ENCODE data around the gene CERS6.

CERS6 gene

DNA sequence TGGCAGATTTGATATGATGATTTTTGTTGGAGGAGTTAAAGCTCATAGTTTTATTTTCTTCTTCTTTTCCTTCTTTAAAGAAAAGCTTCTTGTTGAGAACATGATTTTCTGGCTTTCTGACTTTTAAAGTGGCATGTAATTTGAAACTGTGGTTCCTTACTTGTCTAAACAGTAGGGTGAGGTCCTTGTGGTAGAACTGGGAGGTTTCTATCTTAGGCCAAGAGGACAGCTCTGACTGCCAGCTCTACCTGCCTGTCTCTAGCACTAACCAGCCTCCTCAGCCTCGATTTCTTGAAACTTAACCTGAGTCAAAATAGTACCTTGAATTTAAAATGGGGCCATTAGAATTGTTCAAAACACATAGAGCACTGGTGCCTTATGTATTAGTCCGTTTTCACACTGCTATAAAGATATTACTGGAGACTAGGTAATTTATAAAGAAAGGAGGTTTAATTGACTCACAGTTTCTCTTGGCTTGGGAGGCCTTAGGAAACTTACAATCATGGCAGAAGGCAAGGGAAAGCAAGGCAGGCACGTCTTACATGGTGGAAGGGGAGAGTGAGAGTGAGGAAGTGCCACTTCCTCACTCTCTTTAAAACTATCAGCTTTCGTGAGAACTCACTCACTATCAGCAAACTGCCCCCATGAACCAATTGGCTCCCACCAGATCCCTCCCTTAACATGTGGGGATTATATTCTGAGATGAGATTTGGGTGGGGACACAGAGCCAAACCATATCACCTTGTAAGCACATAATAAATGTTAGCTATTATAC, 119.0 kb downstream of the CERS6 start:
- no peak for DNase-seq

DNA sequence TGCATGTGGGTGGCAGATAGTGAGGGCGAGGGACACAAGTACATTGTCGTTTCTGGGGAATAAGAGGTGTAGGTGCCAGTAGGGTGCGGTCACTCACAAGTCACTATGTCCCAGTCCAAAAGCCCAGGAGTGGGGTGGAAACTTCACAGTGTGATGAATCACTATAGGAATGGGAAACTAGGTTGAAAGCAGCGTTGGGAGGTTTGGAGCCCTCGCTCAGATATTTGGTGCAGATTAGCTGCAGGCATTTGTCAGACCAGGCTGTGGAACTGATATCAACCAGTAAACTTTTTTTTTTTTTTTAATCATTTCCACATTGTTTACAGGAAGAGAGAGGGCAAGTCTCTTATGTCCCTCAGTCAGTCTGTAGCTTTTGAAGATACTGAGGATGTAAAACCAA, 121.8 kb downstream of the CERS6 start:
- no peak for DNase-seq

DNA sequence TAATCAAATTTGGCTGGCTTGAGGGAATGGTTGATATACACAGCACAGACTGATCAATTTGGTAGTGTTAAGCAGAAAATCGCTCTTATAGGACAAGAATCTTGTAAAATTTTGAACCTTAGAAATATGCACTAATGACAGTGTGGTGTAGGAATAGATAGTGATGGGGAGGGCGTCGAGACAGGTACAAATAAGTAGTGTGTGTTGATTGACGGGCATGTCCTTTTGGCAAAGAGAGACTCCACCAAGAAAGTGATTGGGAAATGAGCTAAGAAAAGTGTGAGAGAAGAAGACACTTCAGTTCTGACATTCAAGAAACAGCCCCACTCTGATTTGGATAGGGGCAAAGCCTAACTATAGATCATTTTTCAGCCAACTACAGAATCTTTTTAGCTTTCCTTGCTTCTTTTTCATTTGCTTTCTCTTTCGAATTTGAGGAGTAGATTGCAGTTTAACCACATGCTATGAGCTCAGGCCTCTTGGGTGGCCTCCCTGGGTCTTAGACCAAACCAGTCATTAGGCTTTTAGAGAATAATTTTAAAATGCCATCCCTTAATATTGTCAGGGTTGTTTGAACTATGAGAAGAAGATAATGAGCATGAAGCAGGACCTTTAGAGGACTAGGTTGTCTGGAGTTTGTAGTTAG, 127.1 kb downstream of the CERS6 start:
- peak; percentile 57 for DNase-seq

DNA sequence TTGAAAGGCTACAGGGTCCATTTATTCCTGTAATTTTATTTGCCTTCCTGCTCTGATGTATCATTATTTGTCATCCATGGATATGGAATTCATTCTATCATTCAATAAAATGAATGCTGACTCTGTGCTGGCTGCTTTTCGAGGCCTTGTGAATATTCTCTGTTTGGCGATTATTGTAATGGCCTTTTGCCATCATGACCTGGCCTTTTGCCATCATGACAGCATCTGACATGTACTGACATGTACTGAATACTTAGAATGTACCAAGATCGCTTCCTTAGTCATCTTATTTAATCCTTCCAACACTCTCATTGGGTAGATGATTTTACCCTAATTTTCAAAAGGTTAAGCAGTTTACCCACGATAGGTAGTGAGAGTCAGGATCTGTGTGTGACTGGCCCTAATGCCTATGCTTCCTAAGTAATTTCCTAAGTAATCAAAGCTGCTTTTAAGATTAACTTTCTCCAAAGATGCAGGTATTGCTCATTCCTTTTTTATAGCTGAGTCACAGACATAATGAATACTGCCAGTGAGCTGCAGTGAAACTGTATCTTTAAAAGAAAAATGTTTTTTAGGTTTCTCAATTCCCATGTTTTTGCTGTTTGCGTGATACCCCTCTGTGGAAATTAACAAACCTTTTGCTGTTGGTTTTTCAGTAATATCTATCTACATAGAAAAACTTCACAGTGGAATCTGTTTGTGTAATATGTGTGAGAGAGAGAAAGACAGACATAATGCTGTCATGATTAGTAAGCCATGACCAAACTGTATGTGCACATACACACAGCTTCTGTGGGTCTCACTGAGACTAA, 127.8 kb downstream of the CERS6 start:
- DNase-seq = peak; percentile 65

DNA sequence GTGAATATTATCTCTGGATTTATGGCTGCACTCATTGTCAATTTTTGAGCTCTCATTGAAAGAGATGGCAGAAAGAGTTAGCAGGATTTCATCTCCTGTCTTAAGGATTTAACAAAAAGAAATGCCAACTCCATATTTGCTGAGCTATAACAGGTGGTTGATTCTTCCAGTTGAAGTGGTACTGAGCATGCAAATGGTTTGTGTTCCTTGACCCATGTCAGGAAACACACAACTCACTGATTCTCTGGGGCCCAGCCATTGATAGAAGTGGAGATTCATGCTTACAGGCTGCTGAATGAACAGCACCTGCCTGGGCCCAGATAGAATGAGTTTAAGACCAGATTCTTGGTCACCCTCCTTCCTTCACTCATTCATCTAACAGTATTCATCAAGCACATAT, 128.8 kb downstream of the CERS6 start:
- peak; percentile 52 for DNase-seq

DNA sequence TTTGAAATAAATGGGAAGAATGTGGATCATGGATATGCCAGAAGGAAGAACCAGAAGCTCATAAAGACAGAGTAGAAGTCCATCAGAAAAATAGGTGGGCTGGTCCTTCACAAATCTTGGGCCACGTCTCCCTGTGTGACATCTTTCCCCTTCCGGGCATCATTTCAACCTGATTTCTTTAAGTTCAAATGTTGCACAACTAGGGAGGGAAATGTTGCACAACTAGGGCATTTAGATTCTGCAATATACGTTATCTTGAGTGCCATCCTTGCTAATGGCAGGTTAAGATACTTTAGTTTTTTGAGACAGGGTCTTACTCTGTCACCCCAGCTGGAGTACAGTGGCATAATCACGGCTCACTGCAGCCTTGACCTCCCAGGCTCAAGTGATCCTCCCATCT, 129.6 kb downstream of the CERS6 start:
- no peak for DNase-seq

DNA sequence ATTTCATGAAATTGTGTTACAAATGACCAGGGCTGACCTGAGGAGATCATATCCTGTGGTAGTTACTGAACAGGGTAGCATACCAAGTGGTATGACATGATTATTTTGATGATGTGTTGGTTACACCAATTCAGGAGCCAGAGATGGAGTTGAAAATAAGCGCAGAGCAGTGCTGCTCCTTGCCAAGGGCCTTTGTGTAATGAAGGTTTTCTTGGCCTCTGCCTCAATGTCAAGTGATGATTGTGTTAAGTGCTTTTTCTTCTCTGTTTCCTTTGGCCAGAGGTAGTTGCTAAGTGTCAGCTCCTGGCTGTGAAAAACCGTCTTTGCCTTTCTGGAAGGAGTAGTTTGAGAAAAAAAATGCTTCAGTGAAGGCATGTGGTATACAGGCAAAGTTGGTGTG, 131.2 kb downstream of the CERS6 start:
- no peak for DNase-seq

DNA sequence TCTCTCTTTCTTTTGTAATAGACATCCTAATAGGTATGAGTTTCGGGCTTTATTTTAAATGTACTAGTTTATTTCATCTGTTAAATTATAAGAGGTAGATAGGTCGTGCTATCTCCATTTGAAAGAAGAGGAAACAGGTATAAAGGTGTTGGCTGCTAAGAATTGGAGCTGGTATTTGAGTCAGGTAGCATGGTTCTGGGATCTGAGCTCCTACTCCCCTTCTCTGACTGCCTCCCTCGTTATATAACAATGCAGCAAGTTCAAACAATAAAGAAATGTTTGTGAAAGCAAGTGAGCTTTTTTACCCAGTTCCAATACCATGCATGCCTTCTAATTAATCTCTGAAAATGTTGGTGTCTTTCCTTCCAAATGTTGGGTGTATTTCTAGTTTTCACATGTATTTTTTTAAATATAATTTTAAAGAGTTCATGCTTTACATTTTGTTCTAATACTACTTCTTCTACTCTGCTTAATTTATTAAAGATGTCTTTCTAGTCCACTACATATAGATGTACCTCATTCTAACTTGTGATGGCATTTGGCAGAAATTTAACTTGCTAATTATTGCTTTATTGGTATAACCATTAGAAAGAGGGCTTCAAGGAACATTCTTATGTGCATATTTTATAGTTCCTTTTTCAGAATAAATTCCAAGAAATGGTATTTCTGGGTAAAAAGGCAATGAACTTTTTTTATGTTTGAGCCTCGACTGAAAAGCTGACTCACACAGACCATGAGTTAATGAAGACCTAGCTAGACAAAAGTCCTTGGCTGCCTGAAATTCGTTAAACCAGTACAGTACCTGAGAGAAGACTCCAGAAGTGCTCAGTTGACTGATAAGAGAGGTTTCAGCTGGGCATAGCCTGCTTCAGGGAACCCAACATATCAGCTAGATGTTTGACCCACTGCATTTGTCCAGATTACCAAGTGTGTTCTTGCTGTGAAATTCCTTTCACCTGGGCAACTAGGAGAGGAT, 133.5 kb downstream of the CERS6 start:
- no peak for DNase-seq

DNA sequence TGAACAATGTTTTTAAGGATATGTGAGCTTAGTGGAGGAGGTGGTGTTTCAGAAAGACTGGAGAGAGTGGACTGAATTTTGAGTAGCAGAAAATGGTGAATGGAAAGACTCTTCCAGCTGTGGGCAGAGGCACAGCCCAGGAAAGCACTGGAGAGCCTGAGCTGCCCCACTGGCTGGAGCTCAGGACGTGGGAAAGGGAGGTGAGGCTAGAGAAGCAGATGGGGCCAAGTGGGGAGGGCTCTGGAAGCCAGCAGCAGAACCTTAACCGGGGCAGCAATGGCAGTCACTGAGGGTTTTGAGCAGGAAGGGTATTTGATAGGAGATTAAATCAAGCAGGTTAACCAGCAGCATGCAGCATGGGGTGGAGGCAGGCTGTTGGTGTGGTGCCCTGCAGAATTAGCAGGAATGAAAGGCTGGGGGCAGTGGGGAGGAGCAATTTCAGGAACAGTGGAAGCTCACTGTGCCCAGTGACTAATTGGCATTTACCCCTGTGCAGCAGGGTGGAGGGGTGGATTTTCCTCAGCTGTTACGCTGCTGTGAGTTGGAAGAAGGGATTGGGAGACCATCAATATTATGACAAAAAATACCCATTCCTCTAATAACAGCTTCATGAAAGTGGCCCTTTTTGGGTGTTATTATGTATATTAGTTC, 136.2 kb downstream of the CERS6 start:
- DNase-seq = peak; percentile 65

DNA sequence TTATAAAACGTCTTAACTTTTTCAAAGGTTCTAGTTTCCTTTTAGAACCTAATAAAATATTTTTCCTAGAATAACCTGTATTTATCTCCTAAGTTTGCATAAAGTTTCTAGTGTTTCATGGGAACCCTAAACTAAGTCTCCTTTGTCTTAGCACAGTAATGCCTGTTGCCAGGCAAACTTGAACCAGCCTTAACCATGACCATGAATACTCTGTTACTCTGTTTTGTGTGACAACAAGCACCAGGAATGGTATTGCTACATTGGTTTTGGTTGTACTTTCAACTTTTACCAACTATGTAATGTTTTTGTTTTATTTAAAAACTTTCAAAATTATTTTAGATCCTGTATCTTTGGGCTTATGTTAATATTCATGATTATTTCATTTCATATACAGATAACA, 137.6 kb downstream of the CERS6 start:
- no peak for DNase-seq

DNA sequence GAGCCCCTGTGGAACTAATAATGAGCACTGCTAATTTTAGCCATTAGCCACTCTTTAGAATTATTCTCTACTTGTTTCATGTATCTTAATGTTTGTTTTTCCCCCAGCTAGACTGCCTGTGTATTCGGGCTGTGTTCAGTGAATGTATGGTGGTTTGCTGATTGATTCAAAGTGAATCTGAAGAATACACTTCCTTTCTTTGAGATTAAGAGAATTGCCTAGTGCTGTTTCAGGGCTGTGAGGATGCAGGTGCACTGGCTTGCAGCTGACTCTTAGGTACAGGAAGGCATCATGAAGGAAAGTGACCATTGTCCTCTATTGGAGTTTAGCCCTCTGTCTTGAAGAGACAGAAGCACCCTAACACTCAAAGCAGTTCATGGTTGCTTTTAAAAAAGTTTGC, 138.7 kb downstream of the CERS6 start:
- no peak for DNase-seq

DNA sequence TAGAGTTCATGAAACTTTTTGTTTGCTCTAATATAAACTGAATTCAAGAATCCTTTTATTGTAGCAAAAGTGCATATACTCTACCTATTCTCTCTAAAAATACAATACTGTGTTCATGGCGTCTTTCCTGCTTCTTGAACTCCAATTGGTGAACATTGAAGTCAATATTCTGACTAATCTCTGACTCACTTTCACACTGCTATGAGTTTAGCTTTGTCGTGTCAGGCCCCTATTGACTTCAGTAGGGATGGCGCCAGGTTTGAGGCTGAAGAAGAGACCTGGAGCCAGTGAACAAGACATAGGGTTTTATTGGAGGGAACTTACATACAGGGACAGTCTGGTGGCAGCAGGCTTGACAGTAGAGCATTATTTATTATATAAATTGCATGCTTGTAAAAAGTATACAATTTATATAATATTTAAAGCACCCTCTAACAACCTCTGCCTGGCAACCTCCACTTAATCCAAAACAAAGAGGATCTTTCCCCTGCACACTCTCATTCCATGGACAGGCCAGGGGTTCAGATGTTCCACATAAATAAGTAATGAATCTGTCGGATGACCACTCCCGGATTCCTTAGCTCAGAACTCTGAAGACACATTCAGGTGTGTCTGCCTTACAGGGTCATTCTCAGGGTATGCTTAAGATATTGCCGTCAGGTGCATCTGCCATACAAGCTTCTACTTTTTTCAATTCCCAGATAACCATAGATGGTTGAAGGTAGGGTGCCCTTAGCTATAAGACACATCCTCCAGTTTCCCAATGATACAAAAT, 141.0 kb downstream of the CERS6 start:
- DNase-seq = no peak

DNA sequence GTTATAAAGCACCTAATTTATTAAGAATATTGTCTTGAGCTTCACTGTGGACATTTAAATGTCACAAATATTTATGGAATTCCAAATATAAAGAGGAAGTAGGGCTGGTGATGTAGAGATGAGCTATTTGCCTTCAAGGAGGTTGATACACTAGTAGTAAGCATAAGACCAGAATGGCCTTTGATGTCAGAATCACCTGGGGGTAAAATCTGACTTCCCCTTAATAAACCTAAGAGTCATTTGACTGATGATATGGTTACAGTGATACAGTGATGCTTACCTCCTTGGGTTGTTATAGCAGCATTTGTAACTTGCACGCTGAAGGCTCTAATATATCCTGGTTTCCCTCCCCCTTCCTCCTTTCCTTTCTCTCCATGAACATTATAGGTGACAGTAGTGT, 143.7 kb downstream of the CERS6 start:
- no peak for DNase-seq

DNA sequence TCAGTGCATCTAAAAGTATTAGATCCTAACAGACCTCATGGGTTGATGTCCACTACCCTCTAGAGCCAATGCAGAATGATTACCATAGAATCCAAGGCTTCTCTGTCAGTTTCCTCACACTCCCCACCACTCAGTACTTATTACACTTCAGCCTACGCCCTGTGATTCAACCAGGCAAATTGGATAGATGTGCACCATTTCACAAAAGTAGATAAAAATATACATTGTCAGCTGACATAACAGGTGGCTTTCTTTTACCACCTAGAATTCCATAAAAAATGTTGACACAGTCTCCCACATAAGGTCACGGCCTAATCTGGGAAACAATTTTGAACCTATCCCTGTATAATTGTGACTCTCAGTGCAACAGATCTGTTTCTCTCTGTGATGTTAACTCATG, 144.9 kb downstream of the CERS6 start:
- DNase-seq = no peak

DNA sequence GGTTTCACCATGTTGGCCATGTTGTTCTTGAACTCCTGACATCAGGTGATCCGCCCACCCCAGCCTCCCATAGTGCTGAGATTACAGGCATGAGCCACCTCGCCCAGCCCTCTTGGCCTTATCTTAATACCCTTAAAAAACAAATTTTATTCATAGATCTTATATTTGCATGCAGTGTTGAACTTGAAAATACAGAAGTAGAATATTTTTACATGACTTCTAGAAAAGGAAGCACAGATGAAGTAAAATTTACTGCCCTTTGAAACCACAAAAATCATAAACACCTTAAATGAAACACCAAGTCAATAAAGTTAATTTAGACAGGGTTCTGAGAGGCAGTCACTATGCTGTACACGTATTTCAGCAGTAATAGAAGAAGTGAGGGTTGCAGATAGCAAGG, 145.7 kb downstream of the CERS6 start:
- DNase-seq = no peak

DNA sequence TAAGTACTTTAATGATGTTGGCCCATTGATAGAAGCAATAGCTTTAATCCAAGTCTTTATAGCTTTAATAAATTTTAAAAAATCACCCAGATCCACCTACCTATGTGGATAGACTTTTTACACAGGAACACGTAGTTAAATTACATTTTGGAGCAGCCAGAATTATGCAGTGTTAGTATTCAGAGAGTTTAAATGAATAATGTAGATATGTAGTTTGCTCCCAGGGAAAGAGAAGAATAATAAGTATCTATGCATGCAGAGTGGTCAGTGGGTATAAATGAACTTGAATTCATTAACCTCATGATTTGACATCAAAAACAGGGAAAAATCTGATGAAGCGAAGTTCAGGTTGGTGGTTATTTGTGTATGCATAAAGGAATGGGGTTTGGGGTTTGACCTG, 146.3 kb downstream of the CERS6 start:
- DNase-seq = no peak

DNA sequence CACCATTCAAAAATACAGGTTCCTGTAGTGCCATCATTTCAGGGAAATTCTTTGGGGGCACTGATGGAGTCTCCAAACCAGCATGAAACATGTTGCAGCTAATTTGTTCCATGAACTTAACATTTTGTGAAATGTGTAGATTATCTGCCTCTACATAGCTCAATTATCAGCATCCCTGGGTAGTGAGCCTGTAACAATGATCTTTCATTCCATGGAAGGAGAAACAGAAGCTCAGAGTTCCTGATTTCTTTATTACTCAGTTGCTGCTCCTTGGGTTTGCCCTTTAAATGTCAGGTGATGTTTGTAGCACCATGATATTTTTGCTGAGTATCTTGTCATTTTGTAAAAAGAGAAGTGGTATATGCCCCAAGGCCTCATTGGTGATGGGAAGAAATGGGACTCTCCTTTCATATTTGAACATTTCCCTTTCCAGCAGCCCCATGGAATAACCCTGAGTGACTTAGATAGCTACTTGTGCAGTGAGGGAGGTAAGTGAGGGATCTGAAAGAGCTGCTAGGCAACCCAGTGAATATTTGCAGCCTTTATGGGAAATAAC, 146.9 kb downstream of the CERS6 start:
- DNase-seq = no peak

DNA sequence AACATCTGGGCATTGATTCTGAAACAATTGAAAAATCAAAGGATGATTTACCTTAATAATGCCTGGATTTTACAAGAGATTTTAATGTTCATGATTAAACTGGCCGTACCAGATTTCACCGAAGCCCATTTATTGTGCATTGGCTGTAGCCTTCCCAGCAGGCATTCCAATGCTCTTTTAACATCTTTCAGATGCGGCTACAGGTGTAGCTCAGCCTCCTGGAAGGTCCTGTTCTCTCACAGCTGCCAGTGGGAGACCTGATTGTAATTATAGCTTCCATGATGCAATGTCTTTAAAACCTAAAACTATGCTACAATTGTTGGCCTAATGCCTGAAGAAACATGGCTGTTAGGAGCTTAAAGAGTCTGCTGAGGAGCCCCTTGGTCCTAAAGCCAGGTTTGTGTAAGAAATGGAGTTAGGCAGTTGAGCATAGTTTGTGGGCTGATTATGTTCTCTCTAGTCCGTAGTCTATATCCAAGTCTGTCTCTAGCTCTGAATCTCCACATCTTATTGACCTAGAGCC, 147.4 kb downstream of the CERS6 start:
- DNase-seq = peak; percentile 41

DNA sequence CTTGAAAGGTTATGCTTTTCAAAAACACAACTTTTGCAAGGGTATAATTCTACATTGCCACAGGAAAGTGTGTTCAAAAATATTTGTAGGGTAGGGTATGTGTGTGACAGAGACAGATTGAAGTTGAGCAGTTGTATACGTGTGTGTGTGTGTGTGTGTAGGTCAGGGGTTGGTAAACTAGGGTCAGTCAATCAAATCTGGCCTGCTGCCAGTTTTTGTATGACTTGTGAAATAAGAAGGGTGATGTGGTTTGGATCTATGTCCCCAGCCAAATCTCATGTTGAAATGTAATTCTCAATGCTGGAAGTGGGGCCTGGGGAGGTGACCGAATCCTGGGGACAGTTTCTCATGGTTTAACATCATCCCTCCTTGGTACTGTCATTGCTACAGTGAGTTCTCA, 148.2 kb downstream of the CERS6 start:
- no peak for DNase-seq

DNA sequence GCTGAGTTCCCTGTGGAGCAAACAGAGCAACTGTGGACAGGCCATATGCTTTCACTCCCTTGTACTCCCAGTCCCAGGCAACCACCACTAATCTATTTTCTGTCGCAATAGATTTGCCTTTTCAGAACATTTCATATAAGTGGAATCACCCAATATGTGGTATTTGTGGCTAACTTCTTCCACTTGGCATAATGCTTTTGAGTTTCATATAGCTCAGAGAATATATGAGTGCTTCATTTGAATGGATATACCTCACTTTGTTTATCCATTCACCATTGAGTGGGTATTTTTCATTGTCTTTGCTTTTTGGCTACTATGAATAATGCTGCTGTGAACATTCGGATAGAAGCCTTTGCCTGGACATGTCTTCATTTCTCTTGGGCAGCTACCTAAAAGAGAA, 151.9 kb downstream of the CERS6 start:
- no peak for DNase-seq

DNA sequence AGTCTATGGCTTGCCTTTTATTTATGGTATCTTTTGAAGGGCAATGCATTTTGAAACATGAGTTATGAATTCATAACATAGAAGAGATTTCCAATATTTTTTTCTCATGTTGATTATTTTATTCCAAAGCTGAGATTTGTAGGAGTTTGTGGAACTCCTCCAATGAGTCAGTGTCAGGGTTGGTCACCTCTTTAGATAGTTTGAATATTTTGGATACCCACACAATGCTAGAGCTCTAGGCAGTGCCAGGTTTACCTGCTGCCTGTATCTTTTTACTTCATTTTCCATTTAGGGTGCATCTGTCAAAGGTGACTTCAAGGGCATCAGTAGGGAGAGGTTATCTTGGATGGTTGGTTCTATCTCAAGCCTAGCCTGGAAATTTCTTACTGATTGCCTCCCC, 152.7 kb downstream of the CERS6 start:
- no peak for DNase-seq

All from NCI-H69 (cell line).